ENCODE results near the gene PRKACA.
"Not testable (repeated sequence)": the region's sequence is repeated elsewhere in the genome, so short reads cannot be mapped to it uniquely, and the experiment has no call there.

PRKACA gene

DNA sequence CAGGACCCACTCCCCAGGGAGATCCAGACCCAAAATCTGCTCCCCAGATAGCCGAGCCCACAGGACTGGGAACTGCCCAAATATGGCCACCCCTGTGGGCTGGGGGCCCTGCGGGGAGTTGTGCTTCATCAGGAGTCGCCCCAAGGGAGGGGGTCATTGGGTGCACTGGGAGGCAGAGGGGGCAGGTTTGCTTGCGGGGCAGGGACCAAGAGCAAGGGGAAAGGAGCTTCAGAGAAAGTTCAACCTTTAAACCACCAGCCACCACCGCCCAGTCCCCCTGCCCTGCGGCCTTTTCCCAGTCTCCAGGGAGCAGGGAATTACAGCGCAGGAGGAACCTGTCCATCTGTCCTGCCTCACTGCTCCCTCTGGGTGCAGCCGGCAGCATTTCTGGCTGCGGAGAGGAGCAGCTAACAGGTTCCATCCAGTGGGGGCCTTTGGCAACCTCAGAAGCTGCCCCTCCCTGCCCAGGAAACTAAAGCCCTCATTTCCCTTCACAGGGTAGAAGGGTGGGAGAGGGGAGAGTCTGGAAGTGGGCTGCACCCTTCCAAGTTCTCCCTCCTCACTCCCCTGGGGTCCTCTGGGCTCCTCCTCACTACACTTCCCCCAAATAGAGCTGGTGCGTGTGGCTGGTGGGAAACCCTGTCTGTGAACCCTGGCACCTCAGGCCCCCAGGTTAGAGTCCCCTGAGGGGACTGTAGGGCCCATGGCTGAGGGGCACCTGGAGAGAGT is 32.6 kb upstream of the PRKACA start:
- Histone ChIP-seq H3K36me3 (peaks cover 25% of the 10 kb centered on the region), H3K4me1 (peaks cover 9% of the 10 kb centered on the region), H3K27me3 (no peaks in the 10 kb centered on the region), H3K4me3 (ENCODE audit: low read depth, low read length) (peak overlapping the region; percentile 37), H3K9me3 (no peaks in the 10 kb centered on the region)
- TF ChIP-seq, protein P1, sequence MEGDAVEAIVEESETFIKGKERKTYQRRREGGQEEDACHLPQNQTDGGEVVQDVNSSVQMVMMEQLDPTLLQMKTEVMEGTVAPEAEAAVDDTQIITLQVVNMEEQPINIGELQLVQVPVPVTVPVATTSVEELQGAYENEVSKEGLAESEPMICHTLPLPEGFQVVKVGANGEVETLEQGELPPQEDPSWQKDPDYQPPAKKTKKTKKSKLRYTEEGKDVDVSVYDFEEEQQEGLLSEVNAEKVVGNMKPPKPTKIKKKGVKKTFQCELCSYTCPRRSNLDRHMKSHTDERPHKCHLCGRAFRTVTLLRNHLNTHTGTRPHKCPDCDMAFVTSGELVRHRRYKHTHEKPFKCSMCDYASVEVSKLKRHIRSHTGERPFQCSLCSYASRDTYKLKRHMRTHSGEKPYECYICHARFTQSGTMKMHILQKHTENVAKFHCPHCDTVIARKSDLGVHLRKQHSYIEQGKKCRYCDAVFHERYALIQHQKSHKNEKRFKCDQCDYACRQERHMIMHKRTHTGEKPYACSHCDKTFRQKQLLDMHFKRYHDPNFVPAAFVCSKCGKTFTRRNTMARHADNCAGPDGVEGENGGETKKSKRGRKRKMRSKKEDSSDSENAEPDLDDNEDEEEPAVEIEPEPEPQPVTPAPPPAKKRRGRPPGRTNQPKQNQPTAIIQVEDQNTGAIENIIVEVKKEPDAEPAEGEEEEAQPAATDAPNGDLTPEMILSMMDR (IDR thresholded peaks at IDR 0.05; ENCODE audit: low read depth, low read length) = peak; percentile 24; the same call in 1 of the 2 replicates
- DNase-seq = peak; percentile 83

DNA sequence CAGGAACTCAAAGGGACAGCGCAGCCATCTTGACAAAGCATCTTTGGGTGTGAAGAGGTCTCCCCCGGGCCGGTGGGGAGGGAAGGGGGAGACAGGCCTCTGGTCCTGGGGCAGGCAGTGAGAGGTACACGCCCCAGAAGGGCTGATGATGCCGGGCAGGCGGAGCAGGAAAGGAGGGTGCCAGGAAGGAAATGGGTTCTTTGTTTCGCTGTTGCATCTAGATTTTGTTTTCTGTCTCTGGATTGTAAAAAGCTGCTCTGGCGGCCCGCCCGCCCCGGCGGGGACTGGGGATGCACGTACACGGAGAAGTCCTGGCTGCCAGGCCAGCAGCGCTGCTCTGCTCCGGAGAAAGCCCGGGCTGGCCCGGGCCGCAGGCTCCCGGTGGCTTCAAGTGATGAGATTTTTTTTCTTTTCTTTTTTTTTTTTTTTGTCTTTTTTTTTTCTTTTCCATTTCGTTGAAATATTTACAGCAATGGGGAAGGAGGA is 32.0 kb upstream of the PRKACA start:
- peak; percentile 55 for DNase-seq

DNA sequence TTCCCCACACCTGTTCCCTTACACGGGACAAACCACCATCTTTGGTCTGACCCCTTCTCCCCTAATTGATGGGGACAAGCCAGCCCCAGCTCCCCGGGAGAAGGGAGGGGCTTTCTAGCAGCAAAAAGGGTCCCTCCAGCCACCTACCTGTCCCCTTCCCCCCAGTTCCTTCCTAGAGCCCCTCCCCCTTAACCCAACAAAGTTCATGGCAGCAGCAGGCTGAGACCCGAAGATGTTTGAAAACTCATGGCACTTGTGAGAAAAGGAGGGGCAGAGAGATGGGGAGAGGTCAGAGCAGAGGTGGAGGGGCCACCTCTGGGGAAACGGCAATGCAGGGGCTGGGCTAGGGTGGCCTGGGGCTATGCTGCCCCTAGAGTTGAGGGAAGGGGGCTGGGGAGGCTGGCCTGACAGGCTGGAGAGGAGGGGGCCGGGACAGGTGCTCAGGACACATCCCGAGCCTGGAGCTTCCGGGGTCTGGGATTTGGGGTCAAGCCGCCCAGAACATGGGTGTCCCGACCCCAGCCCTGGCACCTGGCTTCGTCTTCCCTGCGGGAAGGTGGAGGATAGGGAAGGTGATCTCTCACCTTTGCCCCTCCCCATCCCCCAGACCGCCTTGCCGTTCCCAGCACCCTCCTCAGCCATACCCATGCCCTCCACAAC is 31.3 kb upstream of the PRKACA start:
- H3K9me3 ChIP-seq = no peaks in the 10 kb centered on the region
- no peaks in the 10 kb centered on the region for H3K27me3 ChIP-seq
- H3K36me3 ChIP-seq = peaks cover 16% of the 10 kb centered on the region
- no peak overlapping the region for H3K4me3 ChIP-seq (ENCODE audit: low read depth, low read length)
- TF ChIP-seq, protein P1 (IDR thresholded peaks at IDR 0.05; ENCODE audit: low read depth, low read length) = no peak
- no peak for DNase-seq
- peaks cover 9% of the 10 kb centered on the region for H3K4me1 ChIP-seq

More for the DNA sequence above, 32.0 kb upstream of the PRKACA start:
- peaks cover 9% of the 10 kb centered on the region for H3K4me1 ChIP-seq
- no peaks in the 10 kb centered on the region for H3K9me3 ChIP-seq
- no peaks in the 10 kb centered on the region for H3K27me3 ChIP-seq
- H3K36me3 ChIP-seq = peaks cover 21% of the 10 kb centered on the region
- TF ChIP-seq, protein P1 (IDR thresholded peaks at IDR 0.05; ENCODE audit: low read depth, low read length) = no peak
- peak overlapping the region; percentile 37 for H3K4me3 ChIP-seq (ENCODE audit: low read depth, low read length)

DNA sequence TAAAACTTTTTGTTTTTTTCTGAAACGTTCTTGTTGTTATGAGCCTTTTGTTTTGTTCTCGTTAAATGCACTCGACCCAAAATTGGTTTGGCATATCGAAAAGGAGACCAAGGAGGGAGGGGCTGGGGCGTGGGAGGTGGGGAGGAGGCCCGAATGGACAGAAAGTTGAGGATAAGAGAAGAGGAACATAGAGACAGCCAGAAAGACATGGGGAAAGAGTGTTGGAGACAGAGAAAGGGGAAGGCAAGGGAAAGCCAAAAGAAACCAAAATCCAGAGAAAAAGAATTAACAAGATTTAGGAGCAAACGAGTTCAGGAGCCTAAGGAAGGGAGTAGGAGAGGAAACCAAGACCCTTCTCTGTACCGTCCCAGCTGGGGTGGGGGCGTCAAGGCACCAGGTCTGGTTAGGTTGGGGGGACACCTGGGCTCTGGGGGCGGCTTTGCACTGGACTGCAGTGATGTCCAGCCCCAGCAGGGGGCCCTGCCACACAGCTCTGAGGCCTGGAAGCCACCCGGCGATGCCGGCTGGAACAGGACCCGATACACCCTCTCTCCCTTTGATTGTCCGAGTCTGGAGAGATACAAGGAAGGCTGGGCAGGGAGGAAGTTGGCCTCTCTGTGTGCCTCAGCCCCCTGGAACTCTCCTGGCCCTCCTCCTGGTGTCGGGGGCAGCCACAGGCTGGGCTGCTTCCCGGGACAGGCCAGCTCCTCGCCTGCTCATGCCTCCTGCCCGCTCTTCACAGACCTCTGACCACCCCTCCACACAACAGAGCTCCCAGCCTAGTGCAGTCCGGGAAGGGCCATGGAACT is 30.4 kb upstream of the PRKACA start:
- peak; percentile 83 for DNase-seq
- Histone ChIP-seq H3K36me3 (peaks cover 16% of the 10 kb centered on the region; the same call in 1 of the 2 replicates), H3K4me1 (peaks cover 9% of the 10 kb centered on the region), H3K27me3 (no peaks in the 10 kb centered on the region), H3K9me3 (no peaks in the 10 kb centered on the region), H3K4me3 (ENCODE audit: low read depth, low read length) (no peak overlapping the region)
- TF ChIP-seq, protein P1 (IDR thresholded peaks at IDR 0.05; ENCODE audit: low read depth, low read length) = peak; percentile 92

DNA sequence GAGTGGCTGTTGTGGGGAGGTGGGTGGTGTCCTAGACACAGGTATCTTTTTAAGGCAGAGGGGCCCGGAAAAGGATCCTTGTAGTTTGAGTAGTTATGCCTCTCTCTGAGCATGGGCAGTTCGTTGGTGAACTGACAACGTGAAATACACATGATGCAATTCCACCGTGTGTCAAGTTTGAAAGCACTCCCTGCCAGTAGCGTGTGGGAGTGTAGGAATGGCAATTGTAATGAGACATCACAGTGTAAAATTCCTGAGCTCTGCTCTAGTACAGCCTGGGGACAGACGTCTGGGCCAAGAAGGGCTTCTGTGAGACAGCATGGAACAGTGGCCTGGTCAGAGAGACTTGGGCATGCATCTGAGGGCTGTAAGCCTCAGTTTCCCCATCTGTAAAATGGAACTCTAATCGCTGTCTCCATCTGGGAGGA is 29.2 kb upstream of the PRKACA start:
- Histone ChIP-seq H3K27me3 (no peaks in the 10 kb centered on the region), H3K9me3 (no peaks in the 10 kb centered on the region), H3K4me3 (ENCODE audit: low read depth, low read length) (no peak overlapping the region), H3K4me1 (peaks cover 9% of the 10 kb centered on the region), H3K36me3 (peaks cover 8% of the 10 kb centered on the region; the same call in 1 of the 2 replicates)
- TF ChIP-seq, protein P1 (IDR thresholded peaks at IDR 0.05; ENCODE audit: low read depth, low read length) = no peak
- DNase-seq = no peak

DNA sequence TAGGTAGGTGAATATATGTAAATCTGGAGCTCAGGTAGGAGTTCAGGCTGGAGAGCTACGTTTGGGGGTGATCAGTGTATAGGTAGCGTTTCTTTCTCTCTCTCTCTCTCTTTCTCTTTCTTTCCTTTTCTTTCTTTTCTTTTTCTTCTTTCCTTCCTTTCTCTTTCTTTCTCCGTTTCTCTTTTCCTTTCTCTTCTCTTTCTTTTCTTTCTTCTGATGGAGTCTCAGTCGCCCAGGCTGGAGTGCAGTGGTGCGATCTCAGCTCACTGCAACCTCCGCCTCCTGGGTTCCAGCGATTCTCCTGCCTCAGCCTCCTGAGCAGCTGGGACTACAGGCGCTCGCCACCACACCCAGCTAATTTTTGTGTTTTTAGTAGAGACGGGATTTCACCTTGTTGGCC is 28.6 kb upstream of the PRKACA start:
- H3K4me1 ChIP-seq; H3K36me3 ChIP-seq; H3K9me3 ChIP-seq; DNase-seq; H3K27me3 ChIP-seq; H3K4me3 ChIP-seq (ENCODE audit: low read depth, low read length): not testable (repeated sequence)

Measured in BE2C (cell line).